Esophagus muscularis mucosa (tissue), 3 donors: ENCODE measurements around the gene KIR3DL2.

Source experiments
- POLR2A ChIP-seq: fragments of 450-650 bp; IDR thresholded peaks from one replicate; pipeline ENCODE4 v1.6.1; 2017; ENCODE audit warnings: antibody characterized with exemption, moderate library complexity, mild to moderate bottlenecking, low read depth
- TF ChIP-seq, protein P1 (sequence below), 3 experiments: fragments of 200-600 bp in 2 of 3; fragments of 450-650 bp in 1 of 3; sonication (generic) in 2 of 3; IDR thresholded peaks; one replicate each; pipeline ENCODE4 v1.5.1; 2017 to 2019; ENCODE audit warnings: antibody characterized with exemption in 3 of 3, mild to moderate bottlenecking in 2 of 3, moderate library complexity in 1 of 3

- no peak for TF ChIP-seq POLR2A
- TF ChIP-seq, protein P1, sequence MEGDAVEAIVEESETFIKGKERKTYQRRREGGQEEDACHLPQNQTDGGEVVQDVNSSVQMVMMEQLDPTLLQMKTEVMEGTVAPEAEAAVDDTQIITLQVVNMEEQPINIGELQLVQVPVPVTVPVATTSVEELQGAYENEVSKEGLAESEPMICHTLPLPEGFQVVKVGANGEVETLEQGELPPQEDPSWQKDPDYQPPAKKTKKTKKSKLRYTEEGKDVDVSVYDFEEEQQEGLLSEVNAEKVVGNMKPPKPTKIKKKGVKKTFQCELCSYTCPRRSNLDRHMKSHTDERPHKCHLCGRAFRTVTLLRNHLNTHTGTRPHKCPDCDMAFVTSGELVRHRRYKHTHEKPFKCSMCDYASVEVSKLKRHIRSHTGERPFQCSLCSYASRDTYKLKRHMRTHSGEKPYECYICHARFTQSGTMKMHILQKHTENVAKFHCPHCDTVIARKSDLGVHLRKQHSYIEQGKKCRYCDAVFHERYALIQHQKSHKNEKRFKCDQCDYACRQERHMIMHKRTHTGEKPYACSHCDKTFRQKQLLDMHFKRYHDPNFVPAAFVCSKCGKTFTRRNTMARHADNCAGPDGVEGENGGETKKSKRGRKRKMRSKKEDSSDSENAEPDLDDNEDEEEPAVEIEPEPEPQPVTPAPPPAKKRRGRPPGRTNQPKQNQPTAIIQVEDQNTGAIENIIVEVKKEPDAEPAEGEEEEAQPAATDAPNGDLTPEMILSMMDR (IDR thresholded peaks at IDR 0.05): no peak
Observed at GRCh38 chr19:54906819-54907218, 56.6 kb downstream of the KIR3DL2 start.
